Right atrium auricular region (tissue), 2 donors: ENCODE results near the gene HOPX. TPM values are rescaled to one million over a fixed set of nuclear protein-coding genes. Genes with fewer than 3 reads are reported as not detected.

ENCODE experiments used
- DNase-seq: peaks from one replicate; pipeline ENCODE4 v3.0.0-alpha.2; 2019; ENCODE audit warnings: low spot score
- H3K27ac ChIP-seq, 2 donors: fragments of 200-600 bp; sonication (generic); 1 replicate in 1 of 2; 2 replicates in 1 of 2; pipeline ENCODE4 v1.5.1; 2016 to 2019
- H3K27me3 ChIP-seq, 2 donors: fragments of 200-600 bp; sonication (generic); one replicate each; pipeline versions ENCODE4 v1.5.1 to v1.6.0; 2017 to 2019
- H3K36me3 ChIP-seq: fragments of 200-600 bp; sonication (generic); one replicate; pipeline ENCODE4 v1.5.1; 2016
- H3K4me1 ChIP-seq, 2 donors: fragments of 200-600 bp; sonication (generic); one replicate each; pipeline versions ENCODE4 v1.5.1 to v1.6.0; 2017 to 2019
- H3K4me3 ChIP-seq, 2 donors: fragments of 200-600 bp; sonication (generic); 1 replicate in 1 of 2; 2 replicates in 1 of 2; pipeline ENCODE4 v1.5.1; 2017 to 2019; ENCODE audit warnings: mild to moderate bottlenecking in 1 of 2, moderate library complexity in 1 of 2
- H3K9me3 ChIP-seq, 2 donors: fragments of 200-600 bp; sonication (generic); one replicate each; pipeline ENCODE4 v1.5.1; 2019
- CTCF ChIP-seq, 2 donors: fragments of 200-600 bp; sonication (generic); IDR thresholded peaks; one replicate each; pipeline ENCODE4 v1.5.1; 2019; ENCODE audit warnings: antibody characterized with exemption in 2 of 2
- total RNA-seq, 2 donors: library from RNA; depleted of rRNA; stranded (reverse); fragments of >200 nt; gene quantifications; one replicate each; pipeline ENCODE4 v1.1.0, GENCODE V29; 2016

HOPX gene
- total RNA-seq, 2 donors from 2014 or later: 7.8 to 203 TPM

- H3K4me1 ChIP-seq: peaks cover 0 to 27% of the 10 kb centered on the region in 2 donors
- no peaks in the 10 kb centered on the region for H3K9me3 ChIP-seq
- no peak overlapping the region for H3K27ac ChIP-seq
- no peak overlapping the region for H3K4me3 ChIP-seq
- no peak for DNase-seq
- no peak for TF ChIP-seq CTCF (IDR thresholded peaks at IDR 0.05)
- H3K36me3 ChIP-seq: no peaks in the 10 kb centered on the region
- no peaks in the 10 kb centered on the region for H3K27me3 ChIP-seq
Measured at GRCh38 chr4:56653461-56654237, 27.4 kb downstream of the HOPX start.

- peaks cover 0 to 27% of the 10 kb centered on the region in 2 donors for H3K4me1 ChIP-seq
- H3K36me3 ChIP-seq: no peaks in the 10 kb centered on the region
- H3K27ac ChIP-seq: no peak overlapping the region
- H3K9me3 ChIP-seq: no peaks in the 10 kb centered on the region
- no peak overlapping the region for H3K4me3 ChIP-seq
- TF ChIP-seq CTCF (IDR thresholded peaks at IDR 0.05): no peak
- H3K27me3 ChIP-seq: no peaks in the 10 kb centered on the region
- no peak for DNase-seq
Measured at GRCh38 chr4:56652196-56652595, 28.9 kb downstream of the HOPX start.

- Histone ChIP-seq H3K36me3 (no peaks in the 10 kb centered on the region), H3K9me3 (peaks cover 0 to 7% of the 10 kb centered on the region in 2 donors), H3K4me3 (no peak overlapping the region), H3K27ac (no peak overlapping the region), H3K4me1 (peaks cover 0 to 21% of the 10 kb centered on the region in 2 donors), H3K27me3 (no peaks in the 10 kb centered on the region)
- no peak for TF ChIP-seq CTCF (IDR thresholded peaks at IDR 0.05)
- DNase-seq: no peak
Measured at GRCh38 chr4:56651056-56651350, 30.1 kb downstream of the HOPX start.

GRCh38 chr4:56650262-56651055, 30.6 kb downstream of the HOPX start:
- Histone ChIP-seq H3K4me1 (peaks cover 0 to 16% of the 10 kb centered on the region in 2 donors), H3K27ac (no peak overlapping the region), H3K36me3 (no peaks in the 10 kb centered on the region), H3K4me3 (no peak overlapping the region), H3K27me3 (no peaks in the 10 kb centered on the region), H3K9me3 (peaks cover 0 to 9% of the 10 kb centered on the region in 2 donors)
- no peak for DNase-seq
- TF ChIP-seq CTCF (IDR thresholded peaks at IDR 0.05): no peak

GRCh38 chr4:56649445-56650261, 31.4 kb downstream of the HOPX start:
- no peak overlapping the region for H3K27ac ChIP-seq
- no peak for TF ChIP-seq CTCF (IDR thresholded peaks at IDR 0.05)
- no peaks in the 10 kb centered on the region for H3K27me3 ChIP-seq
- no peaks in the 10 kb centered on the region for H3K36me3 ChIP-seq
- no peak overlapping the region for H3K4me3 ChIP-seq
- peaks cover 0 to 8% of the 10 kb centered on the region in 2 donors for H3K4me1 ChIP-seq
- no peak for DNase-seq
- peaks cover 0 to 9% of the 10 kb centered on the region in 2 donors for H3K9me3 ChIP-seq
